ENCODE results near the gene PHF21B. TPM values are rescaled to one million over a fixed set of nuclear protein-coding genes. Genes with fewer than 3 reads are reported as not detected.

PHF21B gene
- total and polyA plus RNA-seq, 2 of the 8 experiments (the other 6 are each of a cell fraction or from before 2014, with no cell fraction given), result 19.3 to 68.1 TPM

- H3K4ac ChIP-seq (replicated peaks; ENCODE audit: insufficient read length, low read depth, low read length), result no peak overlapping the region
- peak overlapping the region; percentile 11; the same call in 1 of the 2 replicates for H4K8ac ChIP-seq (ENCODE audit: extremely low read depth, insufficient read depth, low read length)
- H4K5ac ChIP-seq (ENCODE audit: insufficient read length, low read depth, low read length), result no peak overlapping the region
- H3K79me2 ChIP-seq (ENCODE audit: control insufficient read depth in 1 of 2, insufficient read depth in 2 of 2, low read length in 2 of 2), result peaks cover 46 to 100% of the 10 kb centered on the region in 2 experiments
- H2BK12ac ChIP-seq (ENCODE audit: low read depth, low read length), result no peak overlapping the region
- no peak overlapping the region for H3K18ac ChIP-seq (ENCODE audit: extremely low read depth, low read length)
- no peak overlapping the region for H3K14ac ChIP-seq (ENCODE audit: insufficient read length)
- H3K27me3 ChIP-seq (replicated peaks in 1 of 4; ENCODE audit: control insufficient read depth in 3 of 4, extremely low read depth in 1 of 4, insufficient read depth in 3 of 4, low read length in 3 of 4), result no peaks in the 10 kb centered on the region
- H3K9me3 ChIP-seq (ENCODE audit: insufficient read depth in 2 of 2, low read depth in 1 of 2, low read length in 1 of 2), result no peaks in the 10 kb centered on the region
- no peak overlapping the region for H2BK20ac ChIP-seq (ENCODE audit: low read length)
- no peak overlapping the region for H3K56ac ChIP-seq (replicated peaks; ENCODE audit: insufficient read length, low read depth, low read length)
- H3K4me3 ChIP-seq (ENCODE audit: extremely low read depth in 1 of 4, insufficient read depth in 2 of 4, low read depth in 3 of 4, low read length in 4 of 4), result no peak overlapping the region
- POLR2A ChIA-PET (ENCODE audit: partially characterized antibody), result interaction anchor here (1.2 to 11.3 kb wide), 4 partner anchors 8 to 103 kb away, joined by 3 to 224 read pairs (median 134); partner anchors contain the start of gene PHF21B
- no peak overlapping the region; a peak in 1 of 4 replicates for H3K4me2 ChIP-seq (ENCODE audit: insufficient read depth in 1 of 2, low read depth in 2 of 2, low read length in 2 of 2)
- H3K79me1 ChIP-seq (ENCODE audit: low read depth, low read length), result peaks cover 37% of the 10 kb centered on the region
- peaks cover 0 to 25% (median 7%) of the 10 kb centered on the region in 4 experiments; a peak in 6 of 7 replicates for H3K4me1 ChIP-seq (replicated peaks in 1 of 4; ENCODE audit: control insufficient read depth in 3 of 4, insufficient read depth in 4 of 4, low read length in 3 of 4)
- 95% methylated on average over 9 of the region's 9 CpGs; no CpG with 5 or more reads in 1 of the 2 experiments for WGBS, 2 experiments (ENCODE audit: extremely low coverage in 1 of 2, insufficient coverage in 1 of 2, insufficient read length in 1 of 2, insufficient replicate concordance in 2 of 2, low coverage in 1 of 2, low lambda C conversion rate in 2 of 2, missing lambda C conversion rate in 1 of 2)
- no peak overlapping the region for H2AK5ac ChIP-seq (ENCODE audit: low read depth, low read length)
- H3K36me3 ChIP-seq (ENCODE audit: control insufficient read depth in 2 of 4, insufficient read depth in 4 of 4, low read length in 3 of 4), result peaks cover 2 to 73% (median 14%) of the 10 kb centered on the region in 4 experiments; a peak in 7 of 8 replicates
- no peak for DNase-seq (ENCODE audit: low read depth in 1 of 2, low spot score in 2 of 2)
- no peak overlapping the region for H3K27ac ChIP-seq (ENCODE audit: low read depth, low read length)
- no peak overlapping the region for H2BK15ac ChIP-seq (ENCODE audit: low read length)
- no peak for TF ChIP-seq SP1 (IDR thresholded peaks at IDR 0.05; ENCODE audit: low read depth, low read length)
- FAIRE-seq, result no peak
- no peak overlapping the region for H2BK120ac ChIP-seq (replicated peaks; ENCODE audit: low read depth, low read length)
- no peak overlapping the region for H4K91ac ChIP-seq (replicated peaks; ENCODE audit: insufficient read length, low read length)
- no peak overlapping the region for H3K9ac ChIP-seq (replicated peaks in 1 of 4; ENCODE audit: extremely low read depth in 1 of 4, low read depth in 3 of 4, low read length in 3 of 4)
- peaks cover 53 to 70% of the 10 kb centered on the region in 2 experiments for H4K20me1 ChIP-seq (replicated peaks in 1 of 2; ENCODE audit: control insufficient read depth in 1 of 2, insufficient read depth in 2 of 2, low read length in 2 of 2)
- H3K23me2 ChIP-seq (ENCODE audit: low read depth, low read length), result no peaks in the 10 kb centered on the region
- no peak overlapping the region; the same call in 1 of the 2 replicates for H2BK5ac ChIP-seq (ENCODE audit: low read depth, low read length)
- CTCF ChIA-PET (ENCODE audit: partially characterized antibody), result interaction anchor here (3.1 kb wide), 1 partner anchor 85 kb away, joined by 10 read pairs; no protein-coding TSS in a partner anchor
- H3K23ac ChIP-seq (ENCODE audit: insufficient read length), result no peak overlapping the region
- H2AFZ ChIP-seq (ENCODE audit: low read length), result no peak overlapping the region
Observed at GRCh38 chr22:44996120-44996519, 13.7 kb downstream of the PHF21B start.

Data from H1 (cell line).